NOMO-1 treated with DMSO at 0.1 percent for 48 hours (cell line): Measurements from ENCODE around the gene MIDN.
A peak's percentile ranks its signal among the peaks of the same experiment; 100 is the strongest.

Experiments
- DNase-seq: peaks from one replicate; lab custom pipeline; 2025; ENCODE audit not compliant: unreplicated experiment; lab: John Stamatoyannopoulos, UW

The MIDN gene

DNA sequence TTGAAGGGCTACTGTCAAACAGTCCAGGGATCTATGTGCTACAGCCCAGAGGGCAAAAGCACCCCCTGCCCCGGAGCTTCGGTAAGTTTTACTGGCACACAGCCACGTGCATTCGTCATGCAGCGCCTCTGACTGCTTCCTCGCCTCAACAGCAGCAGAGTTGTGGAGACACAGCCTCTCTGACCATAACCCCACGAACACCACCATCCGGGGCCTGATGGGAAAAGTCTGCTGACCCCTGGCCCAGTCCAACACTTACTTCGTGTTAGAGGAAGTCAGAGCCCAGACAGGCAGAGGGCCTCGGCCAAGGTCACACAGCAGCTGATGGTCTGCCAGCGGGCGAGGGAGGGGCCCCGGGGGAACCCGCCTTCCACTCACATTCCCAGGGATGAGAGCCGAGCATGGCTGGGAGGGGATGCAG, 15.7 kb upstream of the MIDN start:
- no peak for DNase-seq

DNA sequence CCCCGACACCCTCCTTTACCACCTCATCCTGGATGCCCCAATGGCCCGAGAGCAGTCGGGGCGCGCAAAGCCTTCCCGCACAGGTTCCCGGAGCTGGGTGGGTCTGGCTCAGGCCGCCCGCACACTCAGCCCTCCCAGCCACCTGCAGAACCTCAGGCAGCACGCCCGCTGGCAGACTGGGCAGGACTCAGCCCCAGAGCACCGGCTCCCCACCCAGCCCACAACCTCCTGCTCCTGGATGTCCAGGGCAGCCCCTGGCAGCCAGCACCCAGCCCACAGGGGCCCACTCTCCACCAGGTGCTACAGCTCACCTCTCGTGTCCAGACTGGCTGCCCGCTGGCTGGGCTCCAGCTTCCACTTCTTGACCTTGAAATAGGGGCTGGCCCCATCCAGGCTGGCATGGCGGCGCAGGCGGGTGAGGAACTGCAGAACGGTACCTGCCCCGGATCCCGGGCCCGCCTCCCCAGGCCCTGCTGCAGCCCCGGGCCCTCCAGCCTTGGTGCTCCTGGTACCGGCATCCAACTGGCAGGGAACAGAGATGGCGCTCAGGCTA, 15.2 kb upstream of the MIDN start:
- DNase-seq = no peak

DNA sequence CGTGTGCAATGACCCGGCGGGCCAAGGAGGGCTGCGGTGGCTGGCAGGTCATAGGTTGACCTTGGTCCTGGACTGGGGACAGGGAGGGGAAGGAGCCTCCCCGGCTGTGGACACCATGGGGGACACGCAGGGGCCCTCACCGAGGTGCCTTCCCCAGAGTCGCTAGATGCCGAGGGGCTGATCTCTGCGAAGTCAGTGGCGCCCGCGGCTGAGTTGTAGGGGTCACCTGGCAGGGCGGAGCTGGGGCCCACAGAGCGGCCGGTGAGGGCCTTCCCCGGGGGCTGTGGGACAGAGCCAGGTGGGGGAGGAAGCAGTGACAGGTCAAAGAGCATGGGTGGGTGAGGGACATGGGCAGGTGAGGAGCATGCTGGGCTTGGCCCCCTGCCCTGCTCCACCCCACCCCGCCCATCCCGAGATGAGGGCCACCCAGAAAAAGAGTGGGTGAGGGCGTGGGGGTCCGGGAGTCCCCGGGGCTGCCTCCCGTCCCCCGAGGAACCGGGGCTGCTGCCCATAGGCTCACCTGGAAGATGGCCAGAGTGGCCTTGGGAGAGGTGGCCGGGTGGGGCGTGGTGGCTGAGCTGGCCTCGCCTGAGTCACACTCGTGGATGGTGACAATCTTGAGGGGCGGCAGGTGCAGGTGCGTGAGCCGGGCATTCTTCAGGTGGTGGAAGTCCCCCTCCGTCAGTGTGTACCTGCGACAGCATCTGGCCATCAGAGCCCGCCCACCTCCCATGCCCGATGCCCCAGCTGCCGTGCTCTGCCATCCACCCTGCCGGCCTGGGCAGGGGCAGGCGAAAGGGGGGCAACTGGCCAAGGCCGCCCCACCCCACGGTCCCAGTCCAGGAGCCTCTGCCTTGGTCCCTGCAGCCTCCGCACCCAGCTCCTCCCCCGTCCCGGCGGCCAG, 14.1 kb upstream of the MIDN start:
- DNase-seq = no peak

DNA sequence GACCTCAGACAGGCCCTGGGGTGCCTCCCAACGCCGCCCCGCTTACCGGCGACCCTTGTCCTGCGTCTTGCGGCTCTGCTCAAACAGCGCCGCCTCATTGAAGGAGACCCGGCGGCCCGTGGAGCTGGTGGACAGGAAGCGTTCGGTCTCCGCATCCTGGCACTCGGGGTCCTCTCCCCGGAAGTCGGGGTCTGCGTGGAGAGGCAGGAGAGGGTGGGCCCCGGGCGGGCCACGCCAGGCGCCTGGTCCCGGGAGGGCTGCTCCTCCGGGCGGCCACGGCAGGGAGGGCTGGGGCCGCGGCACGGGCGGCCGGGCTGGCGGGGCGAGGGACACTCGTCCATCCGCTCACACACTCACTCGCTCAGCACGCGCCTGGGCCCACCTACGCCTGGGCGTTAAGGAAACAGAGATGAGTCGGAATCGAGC, 13.4 kb upstream of the MIDN start:
- DNase-seq = no peak

DNA sequence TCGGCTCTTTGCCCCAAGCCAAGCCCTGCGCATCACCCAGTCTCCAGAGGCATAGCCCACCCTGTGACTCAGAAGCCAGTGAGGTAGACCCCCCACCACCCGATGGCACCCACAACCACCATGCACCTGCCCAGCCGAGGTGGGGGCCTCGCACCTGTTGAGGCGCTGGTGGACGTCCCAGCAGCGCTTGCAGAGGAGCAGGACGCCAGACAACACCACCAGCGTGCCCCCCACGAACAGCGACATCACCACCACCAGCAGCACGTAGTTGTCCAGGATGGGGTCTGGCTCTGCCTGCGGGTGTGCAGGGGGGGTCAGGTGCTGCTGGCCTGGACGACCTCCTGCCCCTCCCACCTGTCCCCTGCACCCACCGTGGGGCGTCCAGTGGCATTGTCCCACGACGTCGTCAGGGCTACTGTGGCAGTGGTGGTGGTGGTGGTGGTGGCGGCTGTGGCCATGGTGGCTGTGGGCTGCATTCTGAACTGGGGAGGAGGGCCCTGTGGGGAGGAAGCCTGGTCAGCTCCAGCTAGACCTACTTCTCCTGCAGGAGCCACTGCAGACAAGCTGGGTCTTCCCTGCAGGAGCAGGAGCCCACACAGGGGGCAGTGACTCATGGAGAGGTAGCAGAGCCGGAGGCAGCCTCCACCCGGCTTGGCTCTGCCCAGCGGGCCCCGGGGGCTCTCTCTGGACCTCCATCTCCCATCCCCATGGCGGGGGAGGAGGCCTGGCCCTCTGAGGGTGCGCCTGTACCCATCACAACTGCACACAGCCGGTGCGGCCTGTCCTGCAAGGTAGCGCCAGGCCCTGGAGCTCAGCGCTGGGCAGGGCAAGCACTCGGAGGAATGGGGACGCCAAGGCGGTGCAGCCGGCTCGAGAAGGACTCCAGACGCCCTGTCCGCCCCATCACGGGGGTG, 12.5 kb upstream of the MIDN start:
- no peak for DNase-seq

DNA sequence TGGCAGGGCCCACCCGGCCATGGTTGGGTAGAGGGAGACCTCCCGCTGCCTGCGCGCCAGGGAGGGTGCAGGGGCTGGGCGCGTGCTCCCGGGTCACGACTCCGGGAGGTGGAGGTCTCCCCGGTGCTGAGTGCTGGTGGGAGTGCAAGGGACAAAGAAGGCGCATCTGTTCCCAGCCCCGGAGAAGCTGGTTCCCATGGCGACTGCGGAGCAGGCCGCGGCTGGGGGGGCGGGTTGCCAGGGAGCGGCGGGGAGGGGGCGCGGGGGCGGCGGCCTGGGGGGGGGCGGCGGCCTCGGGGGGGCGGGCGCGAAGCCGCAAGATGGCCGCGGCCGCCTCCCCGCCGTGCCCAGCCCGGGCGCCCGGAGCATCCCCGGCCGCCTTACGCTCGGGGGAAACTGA, 11.8 kb upstream of the MIDN start:
- DNase-seq = no peak

DNA sequence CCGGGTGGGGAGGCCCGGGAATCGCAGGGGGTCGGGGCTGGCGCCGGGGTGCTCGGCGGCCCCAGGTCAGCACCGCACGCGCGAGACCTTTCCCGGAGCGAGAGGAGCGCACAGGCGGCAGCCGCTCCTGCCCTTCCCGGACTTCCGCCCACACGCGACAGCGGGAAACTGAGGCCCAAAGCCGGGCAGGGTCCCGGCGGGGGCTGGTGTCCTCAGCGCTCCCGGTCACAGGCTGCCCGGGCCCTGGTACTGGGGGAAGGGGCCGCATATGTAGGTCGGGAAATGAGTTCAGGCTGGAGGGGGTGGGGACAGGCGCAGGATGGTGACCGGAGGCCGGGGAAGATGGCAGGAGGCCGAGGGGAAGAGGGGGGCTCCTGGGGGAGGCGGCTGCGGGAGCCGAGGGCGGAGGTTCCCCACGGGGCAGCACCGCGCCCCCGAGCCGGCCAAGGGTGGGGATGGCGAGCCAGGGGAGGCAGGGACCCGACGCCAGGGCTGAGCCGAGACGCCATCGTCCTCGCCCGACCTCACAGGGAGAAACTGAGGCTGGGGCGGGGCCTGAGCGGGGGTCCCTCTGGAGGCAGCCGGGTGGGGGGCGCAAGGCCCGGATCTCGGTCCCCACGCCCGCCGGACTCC, 11.2 kb upstream of the MIDN start:
- no peak for DNase-seq

DNA sequence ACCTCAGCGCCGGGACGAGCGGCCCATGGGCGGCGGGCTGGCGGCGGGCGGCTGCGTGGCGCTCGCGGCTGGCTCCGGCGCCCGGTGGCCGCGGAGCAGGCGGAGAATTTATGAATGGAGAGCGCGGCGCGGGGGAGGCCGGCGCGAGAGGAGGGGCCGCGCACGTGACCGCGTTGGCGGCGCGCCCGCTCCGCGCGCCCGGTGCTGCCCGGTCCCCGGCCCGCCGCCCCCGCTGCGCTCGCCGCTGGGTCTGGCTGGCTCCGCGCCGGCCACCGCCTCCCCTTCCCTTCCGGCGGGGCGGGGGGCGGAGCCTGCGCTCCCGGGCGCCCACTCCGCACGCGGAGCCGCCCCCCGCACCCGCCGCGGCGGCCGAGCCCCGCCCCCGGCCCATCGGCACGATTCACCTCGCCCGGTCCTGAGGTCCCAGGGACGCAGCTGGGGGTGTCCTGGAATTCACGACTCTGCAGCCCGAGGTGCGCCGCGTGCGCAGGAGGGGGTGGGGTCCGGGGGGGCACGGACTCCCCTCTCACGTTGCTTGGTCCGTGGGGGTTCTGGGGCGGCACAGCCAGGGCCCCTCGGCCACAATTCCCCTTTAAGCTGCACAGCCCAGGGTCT, 10.5 kb upstream of the MIDN start, which contains the start of gene CBARP:
Gene CBARP (minus strand): TSS at position 252 of the 615 bp plus-strand sequence. CDS start 1,905 bp downstream, outside the sequence.
- DNase-seq = no peak

DNA sequence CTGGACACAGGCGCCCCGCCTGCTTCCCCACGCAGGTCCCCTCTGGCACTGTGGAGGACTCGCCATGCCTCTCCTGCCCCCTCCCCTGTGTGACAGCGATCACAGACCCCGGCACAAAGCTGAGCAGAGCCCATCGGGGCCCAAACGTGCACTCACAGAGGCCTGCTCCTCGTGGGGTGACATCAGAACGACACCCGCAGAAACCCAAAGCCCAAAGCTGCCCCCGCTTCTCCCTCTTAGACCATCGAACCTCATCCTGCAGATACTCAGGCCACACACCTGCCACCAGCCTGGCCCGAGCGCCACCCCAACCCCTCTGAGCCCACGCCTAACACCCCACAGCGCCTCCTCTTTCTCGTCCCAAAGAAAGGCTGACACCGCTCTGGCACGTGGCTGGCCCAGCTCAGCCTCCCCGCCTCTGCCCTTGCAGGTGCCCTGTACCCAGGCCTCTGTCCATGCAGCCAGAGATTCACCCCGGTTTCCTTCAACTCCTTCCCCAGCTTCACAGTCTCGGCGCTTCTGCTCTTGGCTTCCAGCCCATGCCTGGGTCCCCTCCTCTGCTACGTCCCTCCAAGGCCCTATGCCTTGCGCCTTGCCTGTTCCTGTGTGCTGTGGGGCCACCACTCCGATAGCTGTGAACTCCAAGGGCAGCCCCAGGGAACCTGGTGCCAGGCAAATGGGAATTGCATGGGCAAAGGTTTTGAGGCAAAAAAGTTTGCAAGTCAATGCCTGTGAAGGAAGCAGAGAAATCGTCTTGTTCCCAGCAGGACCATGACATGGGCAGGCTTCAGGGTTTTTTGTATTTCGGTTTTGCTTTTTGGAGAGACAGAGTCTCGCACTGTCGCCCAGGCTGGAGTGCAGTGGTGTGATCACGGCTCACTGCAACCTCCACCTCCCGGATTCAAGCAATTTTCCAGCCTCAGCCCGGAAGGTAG, 9.7 kb upstream of the MIDN start:
- DNase-seq = no peak

DNA sequence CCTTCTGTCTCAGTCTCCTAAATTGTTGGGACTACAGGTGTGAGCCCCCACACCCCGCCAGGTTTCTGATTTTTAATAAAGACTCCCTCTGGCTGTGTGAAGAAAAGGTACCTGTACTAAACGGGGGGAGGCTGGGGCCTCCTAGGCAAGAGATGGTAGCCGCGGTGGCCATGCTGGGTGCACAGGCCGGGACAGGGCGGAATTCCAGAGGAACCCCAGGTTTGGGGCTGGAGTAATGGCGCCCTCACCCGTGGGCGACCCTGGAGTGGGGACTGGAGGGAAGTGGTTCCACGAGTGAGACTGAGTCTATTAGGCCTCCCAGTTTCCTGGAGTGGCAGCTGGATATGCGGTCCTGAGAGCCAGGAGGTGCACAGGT, 9.0 kb upstream of the MIDN start:
- DNase-seq = no peak

DNA sequence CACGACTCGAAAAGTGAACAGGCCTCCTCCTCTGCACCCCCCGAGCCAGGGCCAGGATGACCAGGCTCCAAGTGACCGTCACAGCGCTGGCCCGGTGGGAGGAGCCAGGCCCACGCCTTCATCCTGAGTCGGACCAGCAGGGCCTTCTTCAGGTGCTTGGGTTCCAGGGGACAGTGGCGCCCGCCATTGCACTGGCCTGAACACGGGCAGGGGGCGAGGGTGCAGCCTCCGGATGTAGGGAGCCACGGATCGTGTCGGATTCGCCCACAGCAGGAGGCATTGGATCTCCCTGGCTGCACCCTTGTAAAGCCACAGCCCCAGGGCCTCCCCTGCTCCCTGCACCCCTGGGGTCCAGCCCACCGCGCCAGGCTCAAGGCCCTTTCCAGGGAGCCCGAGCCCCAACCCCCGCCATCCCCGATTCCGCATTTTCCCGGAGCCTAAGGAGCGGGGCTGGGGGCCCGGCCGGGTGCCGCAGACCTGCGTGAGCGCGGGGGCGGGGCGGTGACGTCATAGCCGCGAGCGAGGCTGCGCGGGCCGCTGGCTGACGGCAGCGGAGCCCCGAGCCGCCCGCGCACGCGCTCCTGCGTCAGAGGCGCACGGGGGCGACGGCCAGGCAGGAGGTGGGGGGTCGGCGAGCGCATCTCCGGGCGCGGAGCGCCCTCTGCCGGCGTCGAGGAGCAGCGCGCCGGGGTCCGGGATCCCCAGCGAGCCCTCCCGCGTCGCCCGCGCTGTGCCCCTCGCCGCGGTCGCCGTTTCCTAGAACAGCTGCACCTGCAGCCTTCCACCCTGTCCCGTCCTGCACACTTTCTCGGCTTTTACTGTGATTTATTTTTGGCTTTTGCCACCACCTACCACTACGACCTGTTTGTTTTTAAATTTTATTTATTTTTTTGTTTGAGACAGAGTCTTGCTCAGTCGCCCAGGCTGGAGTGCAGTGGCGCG, 8.3 kb upstream of the MIDN start:
- peak; percentile 68 for DNase-seq

DNA sequence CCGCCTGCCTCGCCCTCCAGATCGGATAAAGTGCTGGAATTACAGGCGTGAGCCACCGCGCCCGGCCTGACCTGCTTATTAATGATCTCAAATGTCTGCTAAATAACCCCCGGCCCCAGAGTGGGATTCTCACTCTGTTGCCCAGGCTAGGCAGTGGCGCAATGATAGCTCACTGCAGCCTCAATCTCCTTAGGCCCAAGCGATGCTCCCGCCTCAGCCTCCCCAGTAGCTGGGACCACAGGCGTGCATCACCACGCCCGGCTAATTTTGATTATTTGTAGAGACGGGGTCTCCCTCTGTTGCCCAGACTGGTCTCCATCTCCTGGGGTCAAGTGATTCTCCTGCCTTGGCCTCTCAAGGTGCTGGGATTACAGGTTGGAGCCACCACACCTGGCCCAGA, 7.5 kb upstream of the MIDN start:
- no peak for DNase-seq

DNA sequence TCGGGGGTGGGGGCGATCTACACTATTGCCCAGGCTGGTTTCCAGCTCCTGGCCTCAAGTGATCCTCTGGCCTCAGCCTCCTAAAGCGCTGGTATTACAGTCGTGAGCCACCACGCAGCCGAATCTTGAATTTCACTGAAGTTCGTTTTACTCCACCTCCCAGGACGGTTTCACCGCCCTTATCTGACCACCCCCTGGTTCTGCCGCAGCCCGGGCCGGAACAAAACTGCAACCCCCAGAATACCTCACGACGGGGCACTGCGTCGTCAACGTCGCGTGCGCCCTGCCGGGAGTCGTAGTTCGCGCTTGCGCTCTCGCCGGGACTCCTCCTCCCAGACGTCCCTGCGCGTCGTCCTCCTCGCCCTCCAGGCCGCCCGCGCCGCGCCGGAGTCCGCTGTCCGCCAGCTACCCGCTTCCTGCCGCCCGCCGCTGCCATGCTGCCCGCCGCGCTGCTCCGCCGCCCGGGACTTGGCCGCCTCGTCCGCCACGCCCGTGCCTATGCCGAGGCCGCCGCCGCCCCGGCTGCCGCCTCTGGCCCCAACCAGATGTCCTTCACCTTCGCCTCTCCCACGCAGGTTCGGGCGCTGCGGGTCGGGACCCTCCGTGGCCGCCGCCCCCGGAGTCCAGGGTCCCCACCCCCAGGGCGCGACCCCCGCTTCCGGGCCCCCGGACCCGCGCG, 6.8 kb upstream of the MIDN start, which contains the start of gene ATP5F1D:
Gene ATP5F1D (plus strand): TSS at position 335 of the 679 bp plus-strand sequence. CDS start 100 bp downstream, at position 435.
- peak; percentile 89 for DNase-seq

DNA sequence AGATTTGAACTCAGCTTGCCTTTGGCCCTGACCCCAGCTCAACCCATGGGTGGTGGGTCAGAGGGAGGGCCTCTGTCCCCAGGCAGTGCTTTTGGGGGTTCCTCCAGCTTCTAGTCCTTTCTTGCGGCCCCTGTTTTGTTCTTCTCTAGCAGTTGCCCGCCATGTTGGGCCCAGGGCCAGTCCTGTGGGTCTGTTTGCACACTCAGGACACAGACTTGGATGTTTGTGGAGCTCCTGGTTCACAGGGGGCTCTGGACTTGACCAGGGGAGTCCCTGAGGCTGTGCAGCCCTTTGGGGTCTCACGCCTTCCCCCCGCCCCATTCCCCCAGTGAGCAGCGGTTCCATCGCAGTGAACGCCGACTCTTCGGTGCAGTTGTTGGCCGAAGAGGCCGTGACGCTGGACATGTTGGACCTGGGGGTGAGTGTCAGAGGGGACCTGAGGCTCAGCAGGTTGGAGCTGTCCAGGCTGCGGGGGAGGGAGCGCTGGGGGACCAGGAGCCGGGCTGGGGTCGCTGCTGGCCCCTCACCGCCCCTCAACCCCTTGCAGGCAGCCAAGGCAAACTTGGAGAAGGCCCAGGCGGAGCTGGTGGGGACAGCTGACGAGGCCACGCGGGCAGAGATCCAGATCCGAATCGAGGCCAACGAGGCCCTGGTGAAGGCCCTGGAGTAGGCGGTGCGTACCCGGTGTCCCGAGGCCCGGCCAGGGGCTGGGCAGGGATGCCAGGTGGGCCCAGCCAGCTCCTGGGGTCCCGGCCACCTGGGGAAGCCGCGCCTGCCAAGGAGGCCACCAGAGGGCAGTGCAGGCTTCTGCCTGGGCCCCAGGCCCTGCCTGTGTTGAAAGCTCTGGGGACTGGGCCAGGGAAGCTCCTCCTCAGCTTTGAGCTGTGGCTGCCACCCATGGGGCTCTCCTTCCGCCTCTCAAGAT, 4.4 kb upstream of the MIDN start:
- peak; percentile 82 for DNase-seq

DNA sequence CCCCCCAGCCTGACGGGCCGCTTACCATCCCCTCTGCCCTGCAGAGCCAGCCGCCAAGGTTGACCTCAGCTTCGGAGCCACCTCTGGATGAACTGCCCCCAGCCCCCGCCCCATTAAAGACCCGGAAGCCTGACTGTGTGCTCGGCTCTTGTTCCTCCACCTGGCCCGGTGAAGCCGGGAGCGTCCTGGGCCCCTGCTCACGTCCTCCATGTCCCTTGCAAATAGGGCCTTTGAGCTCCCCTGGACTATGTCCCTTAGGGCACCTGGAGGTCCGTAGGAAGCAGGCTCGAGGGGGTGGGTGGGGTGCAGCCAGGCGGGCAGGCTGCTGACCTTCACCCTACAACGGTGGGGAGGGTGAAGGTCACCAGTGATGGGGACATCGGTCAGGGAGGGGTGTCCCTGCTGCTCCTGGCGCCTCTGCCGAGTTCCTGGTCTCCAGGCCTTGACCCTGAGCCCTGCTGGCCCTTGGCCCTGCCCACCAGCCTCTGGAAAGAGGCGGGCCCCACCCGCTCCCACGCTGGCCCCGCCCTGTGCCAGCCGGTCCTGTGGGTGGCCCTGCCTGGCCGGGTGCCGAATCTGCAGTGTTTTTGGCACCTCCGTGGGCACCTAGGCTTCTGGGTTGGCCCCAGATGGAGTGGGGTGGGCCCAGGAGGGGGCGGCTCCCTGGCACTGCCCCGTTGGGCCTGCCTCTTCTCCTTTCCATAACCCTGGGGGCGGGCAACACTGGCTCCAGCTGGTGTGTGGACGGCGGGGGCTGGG, 3.5 kb upstream of the MIDN start:
- no peak for DNase-seq
